A673 (cell line): ENCODE results near the gene MIA2. TPM values are rescaled to one million over a fixed set of nuclear protein-coding genes. Genes with fewer than 3 reads are reported as not detected.
"Not testable (repeated sequence)": the region's sequence is repeated elsewhere in the genome, so short reads cannot be mapped to it uniquely, and the experiment has no call there.

Experiments
- BruUV-seq: library from RNA; stranded (reverse); fragments of 400-500 nt; replicated peaks from 2 replicates; lab custom pipeline; 2021; lab: Mats Ljungman, UMichigan
- CTCF ChIA-PET: fragments of 300-600 bp; sonication (Branson Sonifier 250); formaldehyde crosslinking; loops from one replicate; lab custom pipeline; 2022; ENCODE audit warnings: antibody characterized with exemption; lab: Charles Lee
- POLR2A ChIA-PET: fragments of 300-600 bp; sonication (Branson Sonifier 250); formaldehyde crosslinking; loops from one replicate; lab custom pipeline; 2022; ENCODE audit warnings: antibody characterized with exemption; ENCODE audit not compliant: low non-redundant PET; lab: Charles Lee
- DNase-seq: peaks from one replicate; pipeline ENCODE4 v3.0.0-alpha.2; 2015; ENCODE audit warnings: low spot score
- H3K27ac ChIP-seq: fragments of 200-600 bp; sonication (generic); 2 replicates; pipeline ENCODE4 v1.5.1; 2016; ENCODE audit warnings: mixed run types, low read depth, mild to moderate bottlenecking, mixed read lengths, antibody characterized with exemption, low read length; ENCODE audit not compliant: poor library complexity, severe bottlenecking
- H3K27me3 ChIP-seq: fragments of 200-600 bp; sonication (generic); replicated peaks from 2 replicates; pipeline ENCODE4 v1.6.1; 2017; ENCODE audit warnings: mixed run types, low read depth, mild to moderate bottlenecking, mixed read lengths, antibody characterized with exemption, low read length; ENCODE audit not compliant: insufficient read depth, poor library complexity
- H3K36me3 ChIP-seq: fragments of 200-600 bp; sonication (generic); 2 replicates; pipeline ENCODE4 v1.6.1; 2016; ENCODE audit warnings: mixed run types, mild to moderate bottlenecking, mixed read lengths, antibody characterized with exemption, low read length; ENCODE audit not compliant: insufficient read depth, poor library complexity, severe bottlenecking
- H3K4me1 ChIP-seq: fragments of 200-600 bp; sonication (generic); 2 replicates; pipeline ENCODE4 v1.6.1; 2017; ENCODE audit warnings: mixed run types, mild to moderate bottlenecking, mixed read lengths, antibody characterized with exemption, low read length; ENCODE audit not compliant: insufficient read depth, poor library complexity, severe bottlenecking
- H3K4me3 ChIP-seq: fragments of 200-600 bp; sonication (generic); 2 replicates; pipeline ENCODE4 v1.5.1; 2016; ENCODE audit warnings: low read depth, mixed run types, mild to moderate bottlenecking, mixed read lengths, low read length; ENCODE audit not compliant: poor library complexity, severe bottlenecking
- H3K9me3 ChIP-seq: fragments of 200-600 bp; sonication (generic); 2 replicates; pipeline ENCODE4 v1.6.1; 2016; ENCODE audit warnings: mixed run types, low read depth, mild to moderate bottlenecking, mixed read lengths, antibody characterized with exemption, low read length; ENCODE audit not compliant: poor library complexity, severe bottlenecking
- CTCF ChIP-seq: fragments of 300-800, 200-600 bp; sonication (generic); conservative IDR thresholded peaks from 2 replicates; pipeline ENCODE4 v1.5.1; 2017; ENCODE audit warnings: low read depth, mild to moderate bottlenecking, antibody characterized with exemption, low read length, moderate library complexity, mixed read lengths
- EZH2 ChIP-seq: fragments of 200-600 bp; sonication (generic); IDR thresholded peaks from 2 replicates; pipeline ENCODE4 v1.6.1; 2017; ENCODE audit warnings: borderline replicate concordance, low read depth, mild to moderate bottlenecking, mixed read lengths, antibody characterized with exemption, low read length; ENCODE audit not compliant: poor library complexity, severe bottlenecking
- intact Hi-C: fragments of 100-400 bp; cut with micrococcal nuclease; formaldehyde crosslinking; loops from one replicate; pipeline ENCODE4 v1.10.0; 2022; ENCODE audit not compliant: unreplicated experiment
- total RNA-seq: library from RNA; stranded (reverse); gene quantifications from 2 replicates; pipeline ENCODE4 v1.2.3, GENCODE V29; 2021

Gene MIA2
- total RNA-seq, 1 experiment from 2014 or later = 16.7 TPM

- ChIA-PET POLR2A (interaction anchor here (0.6 kb wide), 1 partner anchor 60 kb away, joined by 3 read pairs; the partner anchor contains the start of gene TRAPPC6B), CTCF (no interaction called here)
- no peaks in the 10 kb centered on the region for H3K27me3 ChIP-seq
- H3K4me1 ChIP-seq = no peaks in the 10 kb centered on the region
- no peaks in the 10 kb centered on the region for H3K36me3 ChIP-seq
- H3K9me3 ChIP-seq = no peaks in the 10 kb centered on the region
- H3K4me3 ChIP-seq = no peak overlapping the region
- no peak overlapping the region for H3K27ac ChIP-seq
- intact Hi-C loops = loop anchor here (5.0 kb wide), 1 partner anchor 138 kb away; no protein-coding TSS in a partner anchor
- DNase-seq = no peak
- BruUV-seq = no TSS peak
- no peak for TF ChIP-seq EZH2
- no peak for TF ChIP-seq CTCF
Observed at GRCh38 chr14:39229601-39230110, 4.1 kb upstream of the MIA2 start.

- BruUV-seq = no TSS peak
- H3K36me3 ChIP-seq = no peaks in the 10 kb centered on the region
- no peaks in the 10 kb centered on the region for H3K4me1 ChIP-seq
- TF ChIP-seq CTCF (no peak), EZH2 (no peak)
- intact Hi-C loops = loop anchor here (5.0 kb wide), 1 partner anchor 137 kb away; no protein-coding TSS in a partner anchor
- no peak for DNase-seq
- no peaks in the 10 kb centered on the region for H3K9me3 ChIP-seq
- POLR2A ChIA-PET = no interaction called here
- H3K4me3 ChIP-seq = no peak overlapping the region
- no peaks in the 10 kb centered on the region for H3K27me3 ChIP-seq
- CTCF ChIA-PET = no interaction called here
- no peak overlapping the region for H3K27ac ChIP-seq
Observed at GRCh38 chr14:39230416-39231035, 3.2 kb upstream of the MIA2 start.

- POLR2A ChIA-PET, H3K4me3 ChIP-seq: not testable (repeated sequence)
Observed at GRCh38 chr14:39231751-39232553, 1.8 kb upstream of the MIA2 start.

More at GRCh38 chr14:39231751-39232553, 1.8 kb upstream of the MIA2 start:
- TF ChIP-seq CTCF = peak; percentile 48
- BruUV-seq, H3K27me3 ChIP-seq, H3K4me1 ChIP-seq, H3K27ac ChIP-seq, CTCF ChIA-PET, H3K36me3 ChIP-seq, H3K9me3 ChIP-seq: not testable (repeated sequence)
- intact Hi-C loops = loop anchor here (5.0 kb wide), 1 partner anchor 135 kb away; no protein-coding TSS in a partner anchor
- DNase-seq = peak; percentile 51
